Endodermal cell (in vitro differentiated cells): ENCODE measurements around the gene SRGAP3. TPM values are rescaled to one million over a fixed set of nuclear protein-coding genes. Genes with fewer than 3 reads are reported as not detected.

Source experiments
- DNase-seq: peaks from one replicate; pipeline ENCODE4 v3.0.0-alpha.2; 2017
- H3K27ac ChIP-seq: 2 replicates; pipeline ENCODE4 v1.5.1; 2013; ENCODE audit warnings: mild to moderate bottlenecking, low read depth, low read length, moderate library complexity
- H3K27me3 ChIP-seq: 2 replicates; pipeline ENCODE4 v1.6.1; 2013; ENCODE audit warnings: mild to moderate bottlenecking, low read length, moderate library complexity; ENCODE audit not compliant: insufficient read depth, control insufficient read depth, poor library complexity, severe bottlenecking
- H3K36me3 ChIP-seq: 2 replicates; pipeline ENCODE4 v1.7.0; 2013; ENCODE audit warnings: mild to moderate bottlenecking, low read length, moderate library complexity; ENCODE audit not compliant: control insufficient read depth, insufficient read depth
- H3K4me1 ChIP-seq: one replicate; pipeline ENCODE4 v1.7.0; 2013; ENCODE audit warnings: low read length; ENCODE audit not compliant: control insufficient read depth, insufficient read depth
- H3K4me3 ChIP-seq: 2 replicates; pipeline ENCODE4 v1.5.1; 2013; ENCODE audit warnings: mild to moderate bottlenecking, low read length, moderate library complexity
- H3K9ac ChIP-seq: 2 replicates; pipeline ENCODE4 v1.6.1; 2013; ENCODE audit warnings: mild to moderate bottlenecking, low read length, moderate library complexity; ENCODE audit not compliant: poor library complexity, severe bottlenecking; ENCODE audit errors: extremely low read depth
- H3K9me3 ChIP-seq: 2 replicates; pipeline ENCODE4 v1.6.1; 2013; ENCODE audit warnings: mild to moderate bottlenecking, low read length, moderate library complexity; ENCODE audit not compliant: control insufficient read depth
- H3K27ac Mint-ChIP-seq: 2 replicates; pipeline ENCODE4 v1.8.0; 2020; ENCODE audit warnings: mixed read lengths
- H3K27me3 Mint-ChIP-seq: 2 replicates; pipeline ENCODE4 v1.8.0; 2021; ENCODE audit warnings: mild to moderate bottlenecking, mixed read lengths; ENCODE audit not compliant: insufficient read depth
- H3K36me3 Mint-ChIP-seq: 2 replicates; pipeline ENCODE4 v1.8.0; 2020; ENCODE audit warnings: low read depth, mixed read lengths
- H3K4me1 Mint-ChIP-seq: 2 replicates; pipeline ENCODE4 v1.8.0; 2020; ENCODE audit warnings: mixed read lengths
- H3K4me3 Mint-ChIP-seq: 2 replicates; pipeline ENCODE4 v1.8.0; 2020; ENCODE audit warnings: mild to moderate bottlenecking, moderate library complexity, mixed read lengths
- H3K9me3 Mint-ChIP-seq: 2 replicates; pipeline ENCODE4 v1.8.0; 2020; ENCODE audit warnings: mild to moderate bottlenecking, mixed read lengths
- CTCF ChIP-seq: fragments of 200-600 bp; sonication (generic); conservative IDR thresholded peaks from 2 replicates; pipeline ENCODE4 v1.5.0; 2021; ENCODE audit warnings: antibody characterized with exemption, mild to moderate bottlenecking
- WGBS, 2 experiments: methylation state at CpG; one replicate each; pipeline versions ENCODE4 v1.1.5 to v1.1.7; 2013; ENCODE audit warnings: missing lambda C conversion rate in 2 of 2, mixed read lengths in 1 of 2; ENCODE audit not compliant: insufficient coverage in 1 of 2, insufficient read length in 1 of 2; 5-methylcytosine and 5-hydroxymethylcytosine counted together
- total RNA-seq, 2 donors: library from RNA; stranded (reverse); fragmentation: NEBNext Ultra II Directional in 1 of 2; extraction: Animal tissue kit (Norgen Biotek cat#: 25700) in 1 of 2; gene quantifications; 2 replicates in 1 of 2; 3 replicates in 1 of 2; pipeline ENCODE4 v1.2.1, GENCODE V29; 2021

The SRGAP3 gene
- total RNA-seq, 2 donors from 2014 or later, result 5.0 to 8.1 TPM

GRCh38 chr3:8978551-8978950 is 270.9 kb downstream of the SRGAP3 start:
- DNase-seq, result no peak
- 83 to 94% methylated on average over 2 to 3 of the region's 3 CpGs for WGBS, 2 experiments
- peaks cover 11% of the 10 kb centered on the region for H3K9me3 ChIP-seq
- no peaks in the 10 kb centered on the region for H3K36me3 ChIP-seq
- Mint-ChIP-seq H3K4me1 (no peaks in the 10 kb centered on the region), H3K4me3 (no peak overlapping the region), H3K36me3 (no peaks in the 10 kb centered on the region), H3K9me3 (peaks cover 3% of the 10 kb centered on the region), H3K27me3 (peaks cover 36% of the 10 kb centered on the region), H3K27ac (no peak overlapping the region)
- no peak for TF ChIP-seq CTCF
- peaks cover 15% of the 10 kb centered on the region for H3K27me3 ChIP-seq
- H3K4me1 ChIP-seq, result no peaks in the 10 kb centered on the region
- H3K9ac ChIP-seq, result no peak overlapping the region
- H3K4me3 ChIP-seq, result no peak overlapping the region
- H3K27ac ChIP-seq, result no peak overlapping the region

GRCh38 chr3:8976540-8977182 is 272.8 kb downstream of the SRGAP3 start:
- no peak for DNase-seq
- WGBS, 2 experiments, result 89 to 94% methylated on average over 6 of the region's 6 CpGs
- H3K27me3 ChIP-seq, result peaks cover 21% of the 10 kb centered on the region
- Mint-ChIP-seq H3K4me1 (no peaks in the 10 kb centered on the region), H3K36me3 (no peaks in the 10 kb centered on the region), H3K27ac (no peak overlapping the region), H3K4me3 (no peak overlapping the region), H3K27me3 (peaks cover 38% of the 10 kb centered on the region), H3K9me3 (peaks cover 3% of the 10 kb centered on the region)
- H3K4me1 ChIP-seq, result no peaks in the 10 kb centered on the region
- no peaks in the 10 kb centered on the region for H3K36me3 ChIP-seq
- no peak overlapping the region for H3K27ac ChIP-seq
- peaks cover 11% of the 10 kb centered on the region for H3K9me3 ChIP-seq
- no peak overlapping the region for H3K4me3 ChIP-seq
- TF ChIP-seq CTCF, result no peak
- no peak overlapping the region for H3K9ac ChIP-seq

- no peak for TF ChIP-seq CTCF
- Histone ChIP-seq H3K4me1 (no peaks in the 10 kb centered on the region), H3K27me3 (peaks cover 20% of the 10 kb centered on the region), H3K9ac (no peak overlapping the region), H3K9me3 (peaks cover 11% of the 10 kb centered on the region), H3K27ac (no peak overlapping the region), H3K36me3 (no peaks in the 10 kb centered on the region), H3K4me3 (no peak overlapping the region)
- peaks cover 3% of the 10 kb centered on the region for H3K9me3 Mint-ChIP-seq
- H3K27me3 Mint-ChIP-seq, result peaks cover 35% of the 10 kb centered on the region
- DNase-seq, result no peak
- H3K4me3 Mint-ChIP-seq, result no peak overlapping the region
- no peak overlapping the region for H3K27ac Mint-ChIP-seq
- no peaks in the 10 kb centered on the region for H3K4me1 Mint-ChIP-seq
- H3K36me3 Mint-ChIP-seq, result no peaks in the 10 kb centered on the region
- 79 to 80% methylated on average over 2 to 8 of the region's 11 CpGs for WGBS, 2 experiments
Observed at GRCh38 chr3:8975081-8976020, 274.1 kb downstream of the SRGAP3 start.
